Endothelial cell of umbilical vein (primary cell): ENCODE measurements around the gene TREML4. TPM values are rescaled to one million over a fixed set of nuclear protein-coding genes. Genes with fewer than 3 reads are reported as not detected.
"Not testable (repeated sequence)": the region's sequence is repeated elsewhere in the genome, so short reads cannot be mapped to it uniquely, and the experiment has no call there.

Experiments
- BruUV-seq: library from RNA; stranded (reverse); fragments of 400-500 nt; replicated peaks from 2 replicates; lab custom pipeline; 2021; lab: Mats Ljungman, UMichigan
- CTCF ChIA-PET: fragments of 300-600, 350-600 bp; sonication (Branson Sonifier 250); formaldehyde crosslinking; loops from one replicate; lab custom pipeline; 2021; ENCODE audit warnings: antibody characterized with exemption, inconsistent platforms; lab: Charles Lee
- POLR2A ChIA-PET: fragments of 300-600, 350-600 bp; sonication (Branson Sonifier 250); formaldehyde crosslinking; loops from one replicate; lab custom pipeline; 2021; ENCODE audit warnings: antibody characterized with exemption, inconsistent platforms; lab: Charles Lee
- DNase-seq: peaks from one replicate; pipeline ENCODE4 v3.0.0-alpha.2; 2011; ENCODE audit warnings: low read depth, low spot score
- FAIRE-seq: peaks from 2 replicates; lab custom pipeline; 2011; peaks lifted over from hg19 to GRCh38; lab: Jason Lieb, UNC
- H2AFZ ChIP-seq: 2 replicates; pipeline ENCODE4 v1.6.0; 2012; ENCODE audit warnings: low read depth, low read length, control low read depth, inconsistent platforms
- H3K27ac ChIP-seq: 2 replicates; pipeline ENCODE4 v1.5.1; 2011; ENCODE audit warnings: low read depth, mild to moderate bottlenecking, control low read depth, low read length, moderate library complexity; ENCODE audit not compliant: insufficient read depth
- H3K27me3 ChIP-seq, 2 experiments: 2 replicates each; pipeline versions ENCODE4 v1.6.0 to v1.6.1; 2011; ENCODE audit warnings: low read length in 2 of 2, mixed read lengths in 1 of 2; ENCODE audit not compliant: control insufficient read depth in 2 of 2, insufficient read depth in 2 of 2
- H3K36me3 ChIP-seq, 2 experiments: 2 replicates in 1 of 2; 3 replicates in 1 of 2; pipeline ENCODE4 v1.5.1; 2011; ENCODE audit warnings: low read length in 2 of 2, mild to moderate bottlenecking in 1 of 2, moderate library complexity in 1 of 2; ENCODE audit not compliant: control insufficient read depth in 2 of 2, insufficient read depth in 2 of 2; ENCODE audit errors: extremely low read depth in 1 of 2
- H3K4me1 ChIP-seq: 3 replicates; pipeline ENCODE4 v1.5.1; 2011; ENCODE audit warnings: mild to moderate bottlenecking, low read length; ENCODE audit not compliant: control insufficient read depth, insufficient read depth; ENCODE audit errors: extremely low read depth
- H3K4me2 ChIP-seq: 2 replicates; pipeline ENCODE4 v1.6.1; 2011; ENCODE audit warnings: low read length, control low read depth, mixed read lengths; ENCODE audit not compliant: insufficient read depth
- H3K4me3 ChIP-seq, 3 experiments: fragments of 200-600 bp in 1 of 3; sonication (generic), shearing (Covaris generic) in 1 of 3; replicated peaks in 1 of 3; 2 replicates each; pipeline ENCODE4 v1.5.1; 2011 to 2016; ENCODE audit warnings: control low read depth in 3 of 3, low read length in 3 of 3, mild to moderate bottlenecking in 2 of 3, inconsistent platforms in 1 of 3, low read depth in 1 of 3, moderate library complexity in 1 of 3; ENCODE audit not compliant: insufficient read depth in 1 of 3
- H3K79me2 ChIP-seq: 2 replicates; pipeline ENCODE4 v1.6.0; 2012; ENCODE audit warnings: low read length, inconsistent platforms; ENCODE audit not compliant: control insufficient read depth, insufficient read depth
- H3K9ac ChIP-seq: replicated peaks from 2 replicates; pipeline ENCODE3; 2011; ENCODE audit warnings: low read length, control low read depth; ENCODE audit not compliant: insufficient read depth; ENCODE audit errors: extremely low read depth
- H3K9me1 ChIP-seq: replicated peaks from 3 replicates; pipeline ENCODE4 v1.6.0; 2011; ENCODE audit warnings: mild to moderate bottlenecking, low read length; ENCODE audit not compliant: control insufficient read depth, insufficient read depth; ENCODE audit errors: extremely low read depth
- H3K9me3 ChIP-seq: replicated peaks from 2 replicates; pipeline ENCODE4 v1.5.1; 2012; ENCODE audit warnings: low read length, inconsistent platforms; ENCODE audit not compliant: control insufficient read depth, insufficient read depth
- H4K20me1 ChIP-seq: replicated peaks from 2 replicates; pipeline ENCODE3; 2011; ENCODE audit warnings: mild to moderate bottlenecking, low read length; ENCODE audit not compliant: control insufficient read depth, insufficient read depth; ENCODE audit errors: extremely low read depth
- CTCF ChIP-seq, 2 donors: IDR thresholded peaks; 1 replicate in 1 of 2; 2 replicates in 1 of 2; pipeline ENCODE4 v1.5.1; 2011; ENCODE audit warnings: low read length in 2 of 2, mild to moderate bottlenecking in 2 of 2, moderate library complexity in 2 of 2, control low read depth in 1 of 2, inconsistent platforms in 1 of 2, low read depth in 1 of 2; ENCODE audit not compliant: insufficient read depth in 1 of 2; ENCODE audit errors: extremely low read depth in 1 of 2
- EZH2 ChIP-seq: IDR thresholded peaks from 2 replicates; pipeline ENCODE4 v1.6.1; 2012; ENCODE audit warnings: borderline replicate concordance, low read depth, mild to moderate bottlenecking, moderate library complexity, low read length, inconsistent platforms; ENCODE audit not compliant: severe bottlenecking
- FOS ChIP-seq: IDR thresholded peaks from 2 replicates; pipeline ENCODE4 v1.6.1; 2011; ENCODE audit warnings: mild to moderate bottlenecking, low read length, moderate library complexity, borderline replicate concordance; ENCODE audit not compliant: insufficient read depth
- GATA2 ChIP-seq: IDR thresholded peaks from 2 replicates; pipeline ENCODE4 v1.7.0; 2011; ENCODE audit warnings: low read depth, mild to moderate bottlenecking, moderate library complexity, mixed read lengths, low read length; ENCODE audit not compliant: insufficient read length, insufficient read depth
- JUN ChIP-seq: IDR thresholded peaks from 2 replicates; pipeline ENCODE4 v1.6.1; 2011; ENCODE audit warnings: borderline replicate concordance, low read depth; ENCODE audit not compliant: insufficient read length, insufficient read depth
- MAX ChIP-seq: IDR thresholded peaks from 2 replicates; pipeline ENCODE4 v1.6.1; 2011; ENCODE audit not compliant: insufficient read depth, insufficient read length
- MYC ChIP-seq: IDR thresholded peaks from one replicate; pipeline ENCODE4 v1.6.1; 2011; ENCODE audit warnings: mild to moderate bottlenecking, low read depth, low read length
- POLR2A ChIP-seq: IDR thresholded peaks from 2 replicates; pipeline ENCODE4 v1.6.1; 2012; ENCODE audit warnings: low read depth, mild to moderate bottlenecking, control low read depth, low read length
- POLR2AphosphoS5 ChIP-seq: IDR thresholded peaks from 2 replicates; pipeline ENCODE4 v1.6.1; 2012; ENCODE audit warnings: low read depth, mild to moderate bottlenecking, control low read depth, low read length, moderate library complexity; ENCODE audit not compliant: insufficient read depth
- dilution Hi-C: fragments of 300-500 bp; cut with MboI; formaldehyde crosslinking; loops from one replicate; pipeline ENCODE4 v1.15.0; 2019; ENCODE audit warnings: low sequenced_read_pairs; ENCODE audit not compliant: extremely low pct_ligation_motif_present
- intact Hi-C: fragments of 100-400 bp; cut with micrococcal nuclease; formaldehyde crosslinking; loops from one replicate; pipeline ENCODE4 v1.10.0; 2022
- polyA plus RNA-seq, 4 experiments: library from polyadenylated mRNA; depleted of rRNA in 3 of 4; stranded (reverse) in 3 of 4; unstranded in 1 of 4; fragments of >200 nt; gene quantifications; 2 replicates each; pipeline versions ENCODE4 v1.2.1 to v1.2.3, GENCODE V29; 2011 to 2012; ENCODE audit warnings: missing spikeins in 1 of 4
- total RNA-seq: library from RNA; stranded (reverse); gene quantifications from 2 replicates; pipeline ENCODE4 v1.2.3, GENCODE V29; 2021

The TREML4 gene
- total and polyA plus RNA-seq, 2 donors (not counting 3 experiments of a cell fraction or from before 2014, with no cell fraction given), result not detected

- ChIA-PET CTCF (interaction anchor here (0.7 kb wide), 1 partner anchor 12 kb away, joined by 4 read pairs; no protein-coding TSS in a partner anchor), POLR2A (no interaction called here)
- intact Hi-C loops, result no loop called here
- Histone ChIP-seq H3K36me3 (no peaks in the 10 kb centered on the region), H3K27me3 (no peaks in the 10 kb centered on the region), H3K9me1 (no peaks in the 10 kb centered on the region), H3K4me1 (no peaks in the 10 kb centered on the region), H2AFZ (no peak overlapping the region), H3K79me2 (no peaks in the 10 kb centered on the region), H4K20me1 (no peaks in the 10 kb centered on the region), H3K4me2 (no peak overlapping the region), H3K9ac (no peak overlapping the region), H3K27ac (no peak overlapping the region), H3K9me3 (no peaks in the 10 kb centered on the region), H3K4me3 (no peak overlapping the region)
- BruUV-seq, result no TSS peak
- dilution Hi-C loops, result no loop called here
- DNase-seq, result no peak
- no peak for FAIRE-seq
- TF ChIP-seq CTCF (IDR thresholded peaks at IDR 0.05; ENCODE audit: extremely low read depth in 1 of 2, insufficient read depth in 1 of 2, low read depth in 1 of 2, low read length in 2 of 2) (no peak), POLR2A (no peak), MAX (no peak), GATA2 (no peak), POLR2AphosphoS5 (no peak), FOS (no peak), JUN (no peak), MYC (no peak), EZH2 (no peak)
These were observed 39.9 kb upstream of the TREML4 start for GRCh38 chr6:41187924-41188886.

GRCh38 chr6:41189046-41189445 is 39.1 kb upstream of the TREML4 start:
- H3K27ac ChIP-seq, intact Hi-C loops, H4K20me1 ChIP-seq, DNase-seq, dilution Hi-C loops, H3K4me1 ChIP-seq, FAIRE-seq, CTCF ChIA-PET, H3K9me1 ChIP-seq, H3K4me3 ChIP-seq, H3K79me2 ChIP-seq, H3K9ac ChIP-seq, H3K27me3 ChIP-seq, H3K36me3 ChIP-seq, POLR2A ChIA-PET, BruUV-seq, H2AFZ ChIP-seq, H3K9me3 ChIP-seq, H3K4me2 ChIP-seq: not testable (repeated sequence)
